ENCODE measurements around the gene SULT1A2. TPM values are rescaled to one million over a fixed set of nuclear protein-coding genes. Genes with fewer than 3 reads are reported as not detected.

SULT1A2 gene
- total and polyA plus RNA-seq, 2 of the 4 experiments (the other 2 are of a cell fraction) = 0.09 TPM; not detected in 1

DNA sequence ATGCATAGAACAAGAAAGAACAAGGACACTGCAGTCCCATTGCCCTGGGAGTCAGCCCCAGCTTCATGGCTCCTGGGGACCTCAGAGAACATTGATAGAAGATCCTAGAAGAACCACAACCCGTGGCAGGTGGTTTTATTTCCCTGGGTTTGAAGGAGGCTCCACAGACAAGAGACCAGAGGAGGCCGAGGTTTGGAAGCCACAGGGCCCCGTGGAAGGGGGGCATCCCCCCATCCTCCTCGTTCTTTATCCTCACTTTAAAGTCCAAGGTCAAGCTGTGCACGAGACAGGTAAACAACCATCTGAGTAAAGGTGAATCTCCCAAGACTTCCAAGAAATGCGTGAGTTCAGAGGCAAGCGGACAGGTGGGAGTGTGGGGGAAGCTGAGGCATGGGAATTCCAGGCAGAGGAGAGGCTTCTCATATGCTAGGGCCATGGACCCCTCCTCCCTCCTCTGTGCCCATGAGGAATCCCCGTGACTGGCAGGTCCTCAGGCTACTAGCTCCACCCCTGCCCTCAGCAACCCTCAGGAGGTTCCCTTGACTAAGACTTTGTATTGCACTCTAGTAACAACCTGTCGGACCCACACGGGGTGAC is 13.8 kb upstream of the SULT1A2 start:
- DNase-seq = no peak
- ATAC-seq (ENCODE audit: low read depth) = no peak
- Histone ChIP-seq H3K4ac (ENCODE audit: low read depth, low read length) (no peak overlapping the region), H2BK15ac (ENCODE audit: low read depth, low read length) (no peak overlapping the region), H3K27ac (ENCODE audit: insufficient read depth, low read length) (no peak overlapping the region), H3K4me2 (ENCODE audit: low read depth, low read length) (no peak overlapping the region), H3K18ac (ENCODE audit: low read depth, low read length) (no peak overlapping the region), H3K36me3 (ENCODE audit: control insufficient read depth, insufficient read depth, low read length) (no peaks in the 10 kb centered on the region), H4K20me1 (ENCODE audit: insufficient read depth, low read length) (no peaks in the 10 kb centered on the region), H2BK5ac (ENCODE audit: low read depth, low read length, poor library complexity, severe bottlenecking) (no peak overlapping the region), H3K4me1 (ENCODE audit: control insufficient read depth, insufficient read depth, low read length) (no peaks in the 10 kb centered on the region; the same call in 1 of the 2 replicates), H2AK9ac (replicated peaks; ENCODE audit: low read depth, low read length, poor library complexity) (no peak overlapping the region), H2BK20ac (ENCODE audit: low read depth, low read length) (no peak overlapping the region), H3K9me1 (ENCODE audit: insufficient read depth, low read length) (no peaks in the 10 kb centered on the region), H2BK120ac (ENCODE audit: low read depth, low read length) (no peak overlapping the region), H3K79me1 (ENCODE audit: low read depth in 1 of 2, low read length in 2 of 2) (no peaks in the 10 kb centered on the region), H3K4me3 (ENCODE audit: insufficient read depth, low read depth, low read length) (no peak overlapping the region), H3K9me3 (ENCODE audit: control insufficient read depth, insufficient read depth, low read length) (no peaks in the 10 kb centered on the region), H3K23ac (ENCODE audit: low read depth, low read length) (no peak overlapping the region), H2AK5ac (ENCODE audit: low read depth, low read length) (no peak overlapping the region), H4K8ac (ENCODE audit: low read depth in 2 of 2, low read length in 2 of 2) (no peak overlapping the region), H4K91ac (ENCODE audit: insufficient read depth, low read depth, low read length) (no peak overlapping the region), H2AFZ (replicated peaks; ENCODE audit: low read length, poor library complexity) (no peak overlapping the region), H3K56ac (ENCODE audit: extremely low read depth, insufficient read depth, low read length) (no peak overlapping the region), H3K27me3 (ENCODE audit: control insufficient read depth, insufficient read depth, low read length) (peaks cover 24% of the 10 kb centered on the region), H4K5ac (ENCODE audit: low read depth, low read length) (no peak overlapping the region), H3K14ac (replicated peaks; ENCODE audit: low read depth, low read length) (no peak overlapping the region), H3K9ac (ENCODE audit: low read depth, low read length) (no peak overlapping the region)
- TF ChIP-seq RAD21 (IDR thresholded peaks at IDR 0.05; ENCODE audit: low read length) (no peak), CHD1 (IDR thresholded peaks at IDR 0.05; ENCODE audit: low read depth, low read length) (no peak), MAZ (IDR thresholded peaks at IDR 0.05; ENCODE audit: borderline replicate concordance, low read depth, low read length) (no peak), POLR2A (IDR thresholded peaks at IDR 0.05; ENCODE audit: low read depth, low read length) (no peak), BHLHE40 (IDR thresholded peaks at IDR 0.05; ENCODE audit: low read depth, low read length) (no peak), MAFK (IDR thresholded peaks at IDR 0.05; ENCODE audit: low read depth, low read length) (no peak), CEBPB (IDR thresholded peaks at IDR 0.05; ENCODE audit: low read depth, low read length) (no peak), MXI1 (IDR thresholded peaks at IDR 0.05; ENCODE audit: borderline replicate concordance, low read depth, low read length) (no peak), RCOR1 (IDR thresholded peaks at IDR 0.05; ENCODE audit: insufficient replicate concordance, low read length) (no peak), USF2 (IDR thresholded peaks at IDR 0.05; ENCODE audit: low read depth, low read length) (no peak), SMC3 (IDR thresholded peaks at IDR 0.05; ENCODE audit: low read depth, low read length) (no peak), NFE2L2 (IDR thresholded peaks at IDR 0.05; ENCODE audit: low read depth, low read length) (no peak), RFX5 (IDR thresholded peaks at IDR 0.05; ENCODE audit: low read depth, low read length) (no peak), FOS (IDR thresholded peaks at IDR 0.05; ENCODE audit: low read depth, low read length) (no peak)
- TF ChIP-seq, protein P1, sequence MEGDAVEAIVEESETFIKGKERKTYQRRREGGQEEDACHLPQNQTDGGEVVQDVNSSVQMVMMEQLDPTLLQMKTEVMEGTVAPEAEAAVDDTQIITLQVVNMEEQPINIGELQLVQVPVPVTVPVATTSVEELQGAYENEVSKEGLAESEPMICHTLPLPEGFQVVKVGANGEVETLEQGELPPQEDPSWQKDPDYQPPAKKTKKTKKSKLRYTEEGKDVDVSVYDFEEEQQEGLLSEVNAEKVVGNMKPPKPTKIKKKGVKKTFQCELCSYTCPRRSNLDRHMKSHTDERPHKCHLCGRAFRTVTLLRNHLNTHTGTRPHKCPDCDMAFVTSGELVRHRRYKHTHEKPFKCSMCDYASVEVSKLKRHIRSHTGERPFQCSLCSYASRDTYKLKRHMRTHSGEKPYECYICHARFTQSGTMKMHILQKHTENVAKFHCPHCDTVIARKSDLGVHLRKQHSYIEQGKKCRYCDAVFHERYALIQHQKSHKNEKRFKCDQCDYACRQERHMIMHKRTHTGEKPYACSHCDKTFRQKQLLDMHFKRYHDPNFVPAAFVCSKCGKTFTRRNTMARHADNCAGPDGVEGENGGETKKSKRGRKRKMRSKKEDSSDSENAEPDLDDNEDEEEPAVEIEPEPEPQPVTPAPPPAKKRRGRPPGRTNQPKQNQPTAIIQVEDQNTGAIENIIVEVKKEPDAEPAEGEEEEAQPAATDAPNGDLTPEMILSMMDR (conservative IDR thresholded peaks at IDR 0.05; ENCODE audit: low read depth, low read length) = no peak
- intact Hi-C loops (cut with micrococcal nuclease) = no loop called here
- 38% methylated on average over 1 of the region's 10 CpGs; no CpG with 5 or more reads in 1 of the 2 experiments for WGBS, 2 experiments (ENCODE audit: extremely low coverage in 2 of 2, insufficient read length in 1 of 2)
- dilution Hi-C loops (cut with HindIII; ENCODE audit: low sequenced_read_pairs, unreplicated experiment) = no loop called here
- BruUV-seq (replicated peaks) = no TSS peak
- CTCF ChIA-PET = no interaction called here
- POLR2A ChIA-PET (ENCODE audit: unreplicated experiment) = no interaction called here
- in situ Hi-C loops (cut with MboI; ENCODE audit: low sequenced_read_pairs) = loop anchor here (10.0 kb wide), 1 partner anchor 336 kb away; no protein-coding TSS in a partner anchor

Measured in IMR-90 (cell line).